Caki2 (cell line): Measurements from ENCODE around the gene PPP2R5B. TPM values are rescaled to one million over a fixed set of nuclear protein-coding genes. Genes with fewer than 3 reads are reported as not detected.

Experiments
- DNase-seq: peaks from one replicate; pipeline ENCODE4 v3.0.0-alpha.2; 2015; ENCODE audit warnings: low read depth
- in situ Hi-C: cut with HindIII; loops from 2 replicates; pipeline ENCODE4 v1.10.0; 2016; ENCODE audit warnings: low sequenced_read_pairs, low pct_unique_long_range_greater_than_20kb, mixed read lengths
- total RNA-seq: library from RNA; depleted of rRNA; stranded (reverse); fragments of >200 nt; shearing (Covaris generic); gene quantifications from 2 replicates; pipeline ENCODE4 v1.2.3, GENCODE V29; 2014; ENCODE audit warnings: low replicate concordance

The PPP2R5B gene
- total RNA-seq, 1 experiment from 2014 or later: 13.2 TPM

DNA sequence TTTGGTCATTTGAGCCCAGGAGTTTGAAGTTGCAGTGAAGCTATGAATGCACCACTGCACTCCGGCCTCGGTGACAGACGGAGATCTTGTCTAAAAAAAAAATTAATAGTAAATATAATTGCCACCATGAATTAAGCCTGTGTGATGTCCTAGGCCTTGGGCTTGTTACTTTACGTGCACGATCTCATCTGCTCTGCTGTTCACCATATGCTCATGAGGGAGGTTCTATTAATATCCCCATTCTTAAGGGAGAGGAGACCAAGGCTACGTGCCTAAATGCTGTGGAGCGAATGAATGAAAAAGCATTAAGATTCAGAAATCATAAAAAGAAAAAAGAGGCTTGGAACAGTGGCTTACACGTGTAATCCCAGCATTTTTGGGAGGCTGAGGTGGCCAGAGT is 4.9 kb upstream of the PPP2R5B start:
- no peak for DNase-seq
- in situ Hi-C loops: no loop called here

GRCh38 chr11:64920124-64920523 is 4.4 kb upstream of the PPP2R5B start:
- no peak for DNase-seq
- in situ Hi-C loops: no loop called here

DNA sequence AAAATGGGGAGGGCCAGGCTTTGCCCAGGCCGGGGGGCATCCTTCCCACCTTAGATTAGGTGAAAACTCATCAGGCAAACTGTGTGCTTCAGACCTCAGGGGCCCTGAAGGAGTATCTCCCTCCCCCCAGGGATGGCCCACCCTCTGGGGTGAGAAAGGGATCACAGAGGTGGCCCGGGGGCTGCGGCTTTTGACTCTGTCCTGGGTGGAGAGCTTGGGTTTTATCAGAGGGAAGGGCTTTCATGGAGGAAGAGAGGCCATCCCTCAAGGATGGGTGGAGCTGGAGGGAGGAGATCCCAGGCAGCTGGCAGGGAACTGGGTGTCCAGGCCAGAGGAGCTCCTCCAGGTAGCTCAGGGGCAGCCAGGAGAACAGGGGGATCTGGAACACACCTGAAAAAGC is 3.1 kb upstream of the PPP2R5B start:
- no peak for DNase-seq

DNA sequence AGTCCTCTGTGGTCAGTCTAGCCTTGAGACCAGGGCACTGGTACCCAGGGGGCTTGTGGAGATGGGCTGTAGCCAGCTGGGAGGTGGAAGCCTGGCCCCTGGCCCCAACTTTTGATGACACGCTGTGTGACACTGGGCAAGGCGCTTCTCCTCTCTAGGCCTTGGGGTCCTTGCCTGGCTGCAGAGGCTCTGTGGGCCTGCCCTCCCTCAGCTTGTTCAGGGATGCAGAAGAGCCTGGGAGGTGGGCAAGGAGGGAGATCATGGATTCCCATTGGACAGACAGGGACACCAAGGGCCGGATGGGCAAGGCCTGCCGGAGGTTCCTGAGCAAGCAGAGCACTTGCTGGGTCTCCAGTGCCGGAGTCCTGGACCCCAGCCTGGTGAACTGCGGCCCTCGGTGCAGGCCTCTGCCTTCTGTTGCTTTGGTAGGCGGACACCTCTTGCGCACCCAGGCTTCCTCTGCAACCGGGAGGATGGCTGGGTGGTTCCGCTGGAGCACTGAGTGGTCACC is 1.3 kb upstream of the PPP2R5B start:
- DNase-seq: no peak
- in situ Hi-C loops: no loop called here

More for the DNA sequence above, 3.1 kb upstream of the PPP2R5B start:
- in situ Hi-C loops: no loop called here

GRCh38 chr11:64924910-64925284 is 408 bp downstream of the PPP2R5B start:
- in situ Hi-C loops: no loop called here
- DNase-seq: no peak

DNA sequence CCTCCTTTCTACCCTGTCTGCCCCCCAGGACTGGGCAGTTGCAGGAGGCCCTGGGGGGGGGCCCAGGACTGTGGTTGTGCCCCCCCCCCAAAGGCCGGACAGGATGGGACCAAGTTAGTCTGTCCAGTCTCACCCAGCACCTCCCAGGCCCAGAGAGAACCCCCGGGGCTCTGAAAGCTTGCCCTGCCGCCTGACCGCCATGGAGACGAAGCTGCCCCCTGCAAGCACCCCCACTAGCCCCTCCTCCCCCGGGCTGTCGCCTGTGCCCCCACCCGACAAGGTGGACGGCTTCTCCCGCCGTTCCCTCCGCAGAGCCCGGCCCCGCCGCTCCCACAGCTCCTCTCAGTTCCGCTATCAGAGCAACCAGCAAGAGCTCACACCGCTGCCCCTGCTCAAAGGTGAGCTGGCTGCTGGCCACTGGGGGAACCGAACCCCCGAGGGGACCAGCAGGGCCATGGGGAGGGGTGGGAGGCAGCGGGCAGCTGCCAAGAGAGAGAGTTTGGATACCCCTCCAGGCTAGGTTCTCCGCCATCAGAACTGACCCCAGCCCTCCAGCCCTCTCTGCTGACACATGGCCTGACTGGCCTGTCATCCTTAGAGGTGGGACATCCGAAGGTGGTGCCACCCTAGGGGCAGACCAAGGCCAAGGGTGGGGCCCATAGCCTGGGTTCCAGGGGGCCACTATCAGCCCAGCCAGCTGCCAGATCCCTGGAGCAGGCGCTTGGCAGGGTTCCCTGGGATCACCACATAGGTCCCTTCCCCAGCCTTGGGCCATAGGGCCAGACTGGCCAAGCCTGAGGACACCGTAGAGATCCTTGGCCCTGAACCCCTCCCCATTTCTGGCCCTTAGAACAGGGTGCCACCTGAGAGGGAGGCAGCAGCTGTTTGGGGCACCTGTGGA is 1.3 kb downstream of the PPP2R5B start:
- in situ Hi-C loops: no loop called here
- DNase-seq: no peak

GRCh38 chr11:64926689-64927088 is 2.2 kb downstream of the PPP2R5B start:
- DNase-seq: no peak
- in situ Hi-C loops: no loop called here

DNA sequence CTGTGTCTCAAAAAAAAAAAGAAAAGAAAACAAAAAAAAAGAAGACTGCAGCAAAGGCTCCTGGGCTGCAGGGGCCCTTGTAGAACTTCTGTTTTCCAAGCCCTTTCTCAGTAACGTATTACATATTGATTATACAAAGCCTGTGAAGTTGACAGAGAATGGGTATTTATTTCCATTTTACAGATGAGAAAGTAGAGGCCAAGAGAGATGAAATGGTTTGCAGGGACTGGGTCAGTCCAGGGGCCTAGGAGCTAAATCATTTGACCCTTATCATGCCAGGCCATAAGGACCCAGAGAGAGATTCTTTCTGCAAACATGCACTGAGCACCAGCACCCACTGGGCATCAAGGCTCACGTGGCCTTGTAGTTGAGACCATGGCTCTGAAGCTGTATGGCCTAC is 4.5 kb downstream of the PPP2R5B start:
- in situ Hi-C loops: no loop called here
- DNase-seq: no peak

DNA sequence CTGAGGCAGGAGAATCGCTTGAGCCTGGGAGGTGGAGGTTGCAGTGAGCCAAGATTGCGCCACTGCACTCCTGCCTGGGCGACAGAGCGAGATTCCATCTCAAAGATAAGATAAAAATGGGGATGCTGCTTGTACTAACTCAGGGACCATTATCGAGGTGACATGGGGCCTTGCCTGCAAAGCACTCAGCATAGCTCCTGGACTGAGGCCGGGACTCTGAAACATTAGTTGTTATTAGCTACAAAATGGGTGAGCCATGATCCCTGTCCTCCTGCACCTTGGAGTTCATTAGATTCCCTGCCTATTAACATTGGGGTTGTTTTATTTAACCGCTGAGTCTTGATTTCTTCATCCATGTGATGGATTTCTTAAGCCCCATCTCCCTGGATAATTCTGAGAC is 5.1 kb downstream of the PPP2R5B start:
- in situ Hi-C loops: no loop called here
- DNase-seq: no peak

DNA sequence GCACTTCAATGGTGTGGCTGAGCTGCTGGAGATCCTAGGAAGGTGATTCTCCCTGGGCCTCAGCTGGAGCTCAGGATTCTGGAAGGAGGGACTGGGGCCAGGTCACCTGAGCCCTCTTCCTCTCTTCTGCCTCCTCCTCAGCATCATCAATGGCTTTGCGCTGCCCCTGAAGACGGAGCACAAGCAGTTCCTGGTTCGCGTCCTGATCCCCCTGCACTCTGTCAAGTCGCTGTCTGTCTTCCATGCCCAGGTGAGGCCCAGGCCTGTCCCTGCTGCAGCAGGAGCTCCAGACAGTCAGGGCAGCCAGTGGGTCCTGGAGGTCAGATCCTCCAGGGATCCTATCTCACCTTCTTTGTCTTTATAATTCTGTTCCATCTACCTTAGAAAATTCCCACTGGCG is 5.9 kb downstream of the PPP2R5B start:
- DNase-seq: no peak
- in situ Hi-C loops: no loop called here

GRCh38 chr11:64931290-64931689 is 6.8 kb downstream of the PPP2R5B start:
- DNase-seq: no peak
- in situ Hi-C loops: no loop called here

GRCh38 chr11:64932324-64932723 is 7.8 kb downstream of the PPP2R5B start:
- in situ Hi-C loops: no loop called here

DNA sequence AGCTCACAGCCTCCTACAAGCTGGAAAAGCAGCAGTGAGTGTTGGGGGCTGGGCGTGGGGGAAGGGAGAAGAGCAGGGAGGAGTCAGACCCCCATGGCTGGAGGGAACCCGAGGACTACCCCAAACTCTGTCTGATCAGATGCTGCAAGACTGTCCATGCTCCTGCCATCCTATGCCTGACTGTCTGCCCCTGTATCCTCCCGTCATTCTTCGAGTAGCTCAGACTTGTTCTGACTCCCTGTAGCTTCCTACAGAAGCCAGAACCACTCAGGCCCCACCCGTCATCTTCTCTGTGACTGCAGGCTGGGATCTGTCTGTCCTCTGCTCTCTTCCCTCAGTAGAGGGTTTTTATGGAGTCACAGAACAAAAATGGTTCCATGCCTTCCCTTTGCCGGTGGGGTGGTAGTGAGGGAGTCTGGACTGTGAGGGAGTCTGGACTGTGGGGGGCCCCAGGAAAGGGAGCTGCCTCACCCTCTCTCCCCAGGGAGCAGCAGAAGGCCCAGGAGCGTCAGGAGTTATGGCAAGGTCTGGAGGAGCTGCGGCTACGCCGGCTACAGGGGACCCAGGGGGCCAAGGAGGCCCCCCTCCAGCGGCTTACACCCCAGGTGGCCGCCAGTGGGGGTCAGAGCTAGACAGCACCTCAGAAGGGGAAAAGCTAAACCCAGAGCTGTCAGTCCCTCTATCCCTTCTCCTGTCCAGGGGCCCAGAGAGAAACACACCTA is 8.9 kb downstream of the PPP2R5B start:
- in situ Hi-C loops: no loop called here
- DNase-seq: no peak

More at GRCh38 chr11:64932324-64932723, 7.8 kb downstream of the PPP2R5B start:
- DNase-seq: no peak

DNA sequence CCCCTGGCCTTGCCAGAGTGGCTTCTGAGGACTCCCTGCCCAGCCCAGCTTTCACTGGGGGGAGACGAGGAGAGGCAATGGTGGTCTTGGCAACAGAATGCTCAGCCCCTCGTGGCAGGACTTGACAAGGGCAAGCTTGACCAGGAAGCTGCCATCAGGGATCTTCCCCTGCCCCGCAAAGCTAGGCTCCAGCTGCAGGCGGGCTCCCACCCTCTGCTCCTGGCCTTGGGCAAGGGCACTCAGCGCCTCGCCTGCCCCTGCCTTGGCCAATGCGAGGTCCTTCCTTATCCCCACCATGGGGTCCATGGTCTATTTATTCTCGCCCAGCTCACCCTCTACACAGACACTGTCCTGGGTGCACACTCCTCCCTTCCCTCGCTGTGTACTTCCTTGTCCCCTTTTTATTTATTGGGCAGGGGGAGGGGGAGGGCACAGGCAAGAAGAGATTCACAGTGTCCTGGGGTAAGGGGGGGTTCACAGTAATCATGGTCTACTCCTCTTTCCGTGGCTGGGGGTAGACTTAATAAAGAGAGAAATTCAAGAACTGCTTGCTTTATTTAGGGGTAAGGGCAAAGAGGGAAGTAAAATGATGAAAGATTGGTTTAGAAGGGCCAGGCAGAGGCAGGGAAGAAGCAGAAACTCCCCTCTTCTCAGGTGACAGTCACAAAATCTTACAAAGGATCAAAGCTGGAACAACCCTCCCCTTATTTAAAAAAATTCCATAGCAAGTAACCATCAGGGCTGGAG is 9.6 kb downstream of the PPP2R5B start:
- in situ Hi-C loops: no loop called here
- DNase-seq: no peak

DNA sequence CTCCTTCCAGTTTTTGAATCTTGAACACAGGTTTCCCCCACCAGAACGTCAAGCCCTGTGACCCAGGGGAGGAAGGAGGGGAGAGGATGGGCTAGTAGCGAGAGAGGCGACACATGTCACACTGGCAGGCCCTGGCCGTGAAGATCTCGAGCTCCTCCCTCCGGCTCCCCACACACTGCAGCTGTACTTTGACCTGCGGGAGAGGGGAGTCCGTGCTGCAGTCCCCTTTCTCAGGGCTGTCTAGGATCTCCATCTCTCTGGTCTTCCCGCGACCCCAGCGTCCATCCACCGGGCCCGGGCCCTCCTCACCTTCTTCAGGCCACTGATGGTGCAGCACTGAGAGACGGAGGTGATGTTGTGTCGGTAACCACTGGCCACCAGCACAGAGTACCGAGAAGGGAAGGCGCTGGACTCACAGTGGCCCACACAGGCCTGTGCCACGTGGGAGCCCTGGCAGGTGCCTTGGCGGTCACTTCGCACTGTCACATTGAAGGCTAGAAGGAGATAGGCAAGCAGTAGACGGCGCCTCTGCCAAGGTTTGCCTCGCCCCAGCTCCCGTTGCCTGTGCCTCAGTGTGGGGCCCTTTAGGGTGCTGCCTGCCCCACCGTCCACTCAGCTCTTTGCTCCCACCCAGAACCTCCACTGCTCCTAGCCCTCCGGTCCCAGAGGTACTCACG is 10.3 kb downstream of the PPP2R5B start:
- DNase-seq: no peak
- in situ Hi-C loops: no loop called here

- DNase-seq: no peak
- in situ Hi-C loops: no loop called here
Observed at GRCh38 chr11:64935359-64936081, 11.0 kb downstream of the PPP2R5B start, which contains the start of gene GPHA2. Gene GPHA2 (minus strand): TSS chr11:64935893. CDS start chr11:64935460, 433 bp downstream.

DNA sequence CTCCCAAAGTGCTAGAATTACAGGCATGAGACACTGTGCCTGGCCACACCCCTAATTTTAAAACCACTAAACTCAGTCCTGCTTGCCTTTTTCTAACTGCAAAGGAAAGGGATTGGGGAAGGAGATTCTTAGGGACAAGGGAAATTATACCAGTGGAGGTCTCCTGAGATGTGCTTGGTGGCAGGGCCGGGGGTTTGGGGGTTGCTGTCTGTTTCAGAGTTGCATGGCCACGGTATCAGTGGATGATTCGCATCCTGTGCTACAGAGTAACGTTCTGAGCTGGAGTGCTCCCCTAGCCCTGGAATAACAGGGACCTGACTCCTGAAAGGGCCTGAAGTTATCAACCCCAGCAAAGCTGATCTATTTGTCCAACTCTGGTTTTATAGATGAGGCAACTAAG is 12.1 kb downstream of the PPP2R5B start:
- DNase-seq: no peak
- in situ Hi-C loops: no loop called here
